Gastroesophageal sphincter (tissue), 4 donors: ENCODE data around the gene F8A3. TPM values are rescaled to one million over a fixed set of nuclear protein-coding genes. Genes with fewer than 3 reads are reported as not detected.

Experiments
- ATAC-seq: fragments of 150-250 bp; one replicate; pipeline ENCODE4 v1.9.1; 2016; ENCODE audit warnings: mild to moderate bottlenecking, moderate library complexity
- H3K27ac ChIP-seq, 4 donors: fragments of 200-600 bp; sonication (generic) in 3 of 4; 1 replicate in 3 of 4; 2 replicates in 1 of 4; pipeline ENCODE4 v1.5.1; 2016 to 2019
- H3K27me3 ChIP-seq: fragments of 200-600 bp; sonication (generic); one replicate; pipeline ENCODE4 v1.5.1; 2019
- H3K36me3 ChIP-seq, 2 donors: fragments of 200-600 bp; sonication (generic); one replicate each; pipeline ENCODE4 v1.5.1; 2019; ENCODE audit warnings: control low read depth in 1 of 2
- H3K4me1 ChIP-seq, 3 donors: fragments of 200-600 bp; sonication (generic); 1 replicate in 2 of 3; 2 replicates in 1 of 3; pipeline ENCODE4 v1.5.1; 2016 to 2019; ENCODE audit warnings: control low read depth in 2 of 3
- H3K4me3 ChIP-seq, 2 donors: fragments of 200-600 bp; sonication (generic); one replicate each; pipeline ENCODE4 v1.5.1; 2019; ENCODE audit warnings: mild to moderate bottlenecking in 1 of 2, moderate library complexity in 1 of 2
- H3K9me3 ChIP-seq, 3 donors: fragments of 200-600 bp; sonication (generic); one replicate each; pipeline ENCODE4 v1.5.1; 2017 to 2019; ENCODE audit warnings: control low read depth in 2 of 3
- EP300 ChIP-seq: sonication (generic); formaldehyde crosslinking; IDR thresholded peaks from one replicate; pipeline ENCODE4 v1.6.1; 2017; ENCODE audit warnings: antibody characterized with exemption, mild to moderate bottlenecking
- POLR2A ChIP-seq, 2 donors: fragments of 450-650 bp; IDR thresholded peaks; one replicate each; pipeline ENCODE4 v1.6.1; 2017; ENCODE audit warnings: antibody characterized with exemption in 2 of 2, mild to moderate bottlenecking in 2 of 2, moderate library complexity in 1 of 2
- POLR2AphosphoS5 ChIP-seq: sonication (generic); formaldehyde crosslinking; IDR thresholded peaks from one replicate; pipeline ENCODE4 v1.6.1; 2017; ENCODE audit warnings: antibody characterized with exemption
- WGBS, 2 donors: methylation state at CpG; one replicate each; pipeline ENCODE4 v1.1.5; 2018; ENCODE audit warnings: low coverage in 1 of 2; 5-methylcytosine and 5-hydroxymethylcytosine counted together
- small RNA-seq, 4 donors: library from RNA; depleted of rRNA; stranded (forward); fragments of <200 nt; gene quantifications; one replicate each; pipeline ENCODE3, GENCODE V24; 2016
- total RNA-seq, 4 donors: library from RNA; depleted of rRNA; stranded (reverse); fragments of >200 nt; gene quantifications; one replicate each; pipeline ENCODE4 v1.1.0, GENCODE V29; 2016
- TF ChIP-seq, protein P1 (sequence below), 4 experiments: fragments of 200-600 bp in 2 of 4; fragments of 450-650 bp in 2 of 4; sonication (generic) in 1 of 4; IDR thresholded peaks; one replicate each; pipeline ENCODE4 v1.5.1; 2017 to 2019; ENCODE audit warnings: antibody characterized with exemption in 4 of 4, mild to moderate bottlenecking in 2 of 4, moderate library complexity in 2 of 4

F8A3 gene
- total RNA-seq, 4 donors from 2014 or later, result 12.1 to 13.3 (median 12.6) TPM

DNA sequence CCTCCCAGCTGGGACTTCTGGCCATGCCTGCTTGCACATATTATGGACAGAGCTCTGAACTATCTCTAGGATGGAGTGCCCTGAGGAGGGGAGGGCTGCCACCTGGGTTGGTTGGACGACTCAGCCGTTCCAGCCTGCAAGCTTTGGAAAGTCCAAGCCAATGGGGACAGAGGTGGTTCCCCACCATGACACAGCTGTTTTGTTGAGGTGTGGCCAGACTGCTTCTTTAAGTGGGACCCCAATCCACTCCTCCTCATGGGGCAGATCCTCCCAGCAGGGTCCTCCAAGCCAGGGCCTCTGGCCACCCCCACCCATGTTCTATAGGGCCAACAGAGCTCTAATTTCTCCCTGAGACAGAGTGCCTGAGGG, 22.7 kb downstream of the F8A3 start:
- TF ChIP-seq EP300 (no peak), POLR2AphosphoS5 (no peak), POLR2A (IDR thresholded peaks at IDR 0.05) (no peak)
- TF ChIP-seq, protein P1, sequence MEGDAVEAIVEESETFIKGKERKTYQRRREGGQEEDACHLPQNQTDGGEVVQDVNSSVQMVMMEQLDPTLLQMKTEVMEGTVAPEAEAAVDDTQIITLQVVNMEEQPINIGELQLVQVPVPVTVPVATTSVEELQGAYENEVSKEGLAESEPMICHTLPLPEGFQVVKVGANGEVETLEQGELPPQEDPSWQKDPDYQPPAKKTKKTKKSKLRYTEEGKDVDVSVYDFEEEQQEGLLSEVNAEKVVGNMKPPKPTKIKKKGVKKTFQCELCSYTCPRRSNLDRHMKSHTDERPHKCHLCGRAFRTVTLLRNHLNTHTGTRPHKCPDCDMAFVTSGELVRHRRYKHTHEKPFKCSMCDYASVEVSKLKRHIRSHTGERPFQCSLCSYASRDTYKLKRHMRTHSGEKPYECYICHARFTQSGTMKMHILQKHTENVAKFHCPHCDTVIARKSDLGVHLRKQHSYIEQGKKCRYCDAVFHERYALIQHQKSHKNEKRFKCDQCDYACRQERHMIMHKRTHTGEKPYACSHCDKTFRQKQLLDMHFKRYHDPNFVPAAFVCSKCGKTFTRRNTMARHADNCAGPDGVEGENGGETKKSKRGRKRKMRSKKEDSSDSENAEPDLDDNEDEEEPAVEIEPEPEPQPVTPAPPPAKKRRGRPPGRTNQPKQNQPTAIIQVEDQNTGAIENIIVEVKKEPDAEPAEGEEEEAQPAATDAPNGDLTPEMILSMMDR (IDR thresholded peaks at IDR 0.05), result no peak
- no CpG with 5 or more reads among the region's 2 CpGs for WGBS, 2 donors
- Histone ChIP-seq H3K36me3 (no peaks in the 10 kb centered on the region), H3K4me3 (no peak overlapping the region), H3K27me3 (no peaks in the 10 kb centered on the region), H3K9me3 (no peaks in the 10 kb centered on the region), H3K4me1 (no peaks in the 10 kb centered on the region), H3K27ac (no peak overlapping the region)
- no peak for ATAC-seq

DNA sequence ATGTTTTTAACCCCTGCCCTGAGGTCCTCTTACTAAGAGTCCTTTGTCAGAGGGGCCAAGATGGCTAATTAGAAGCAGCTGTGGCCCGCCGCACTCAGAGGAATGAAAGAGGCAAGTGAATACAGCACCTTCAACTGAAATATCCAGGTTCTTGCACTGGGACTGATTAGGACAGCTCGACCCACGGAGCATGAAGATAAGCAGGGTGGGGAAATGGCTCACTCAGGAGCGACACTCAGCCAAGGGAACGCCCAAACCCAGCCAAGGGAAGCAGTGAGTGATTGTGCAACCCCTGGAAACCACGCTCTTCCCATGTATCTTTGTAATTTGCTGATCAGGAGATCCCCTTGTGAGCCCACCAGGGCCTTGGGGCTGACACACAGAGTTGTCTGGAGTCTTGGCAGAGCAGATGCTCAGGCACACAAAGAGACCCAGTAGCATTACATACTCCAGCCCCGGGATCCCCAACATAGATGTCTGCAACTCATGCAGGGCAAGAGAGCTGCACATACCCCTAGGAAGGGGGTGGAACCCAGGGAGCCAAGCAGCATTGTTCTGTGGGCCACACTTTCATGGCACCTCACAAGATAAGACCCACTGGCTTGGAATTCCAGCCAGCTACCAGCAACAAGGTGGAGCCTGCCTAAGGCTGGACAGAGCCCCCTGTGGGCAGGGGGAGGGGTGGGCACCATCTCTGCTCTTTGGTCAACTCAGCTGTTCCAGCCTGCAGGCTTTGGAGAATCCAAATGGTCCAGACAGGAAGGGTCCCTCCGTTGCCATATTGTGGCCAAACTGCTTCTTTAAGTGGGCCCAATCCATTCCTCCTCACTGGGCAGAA, 23.3 kb downstream of the F8A3 start:
- no peaks in the 10 kb centered on the region for H3K9me3 ChIP-seq
- no peaks in the 10 kb centered on the region for H3K4me1 ChIP-seq
- H3K4me3 ChIP-seq, result no peak overlapping the region
- WGBS, 2 donors, result 80% methylated on average over 2 of the region's 9 CpGs; no CpG with 5 or more reads in 1 of the 2 donors
- no peak for ATAC-seq
- H3K27ac ChIP-seq, result no peak overlapping the region
- H3K27me3 ChIP-seq, result no peaks in the 10 kb centered on the region
- TF ChIP-seq, protein P1 (IDR thresholded peaks at IDR 0.05), result no peak
- TF ChIP-seq EP300 (no peak), POLR2AphosphoS5 (no peak), POLR2A (IDR thresholded peaks at IDR 0.05) (no peak)
- H3K36me3 ChIP-seq, result no peaks in the 10 kb centered on the region

DNA sequence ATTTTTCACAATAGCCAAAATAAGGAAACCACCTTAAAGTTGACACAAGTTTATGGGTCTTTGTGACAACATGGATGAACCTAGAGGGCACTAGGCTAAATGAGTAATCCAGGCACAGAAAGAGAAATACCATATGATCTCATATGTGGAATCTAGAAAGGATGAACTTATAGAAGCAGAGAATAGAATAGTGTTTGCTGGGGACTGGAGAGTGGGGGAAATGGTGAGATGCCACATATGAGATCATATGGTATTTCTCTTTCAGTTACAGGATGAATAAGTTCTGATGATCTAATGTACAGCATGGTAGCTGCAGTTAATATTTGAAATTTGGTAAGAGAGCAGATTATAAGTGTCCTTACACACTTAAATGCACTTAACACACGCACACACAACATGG, 40.7 kb downstream of the F8A3 start:
- Histone ChIP-seq H3K4me3 (no peak overlapping the region), H3K9me3 (no peaks in the 10 kb centered on the region), H3K4me1 (no peaks in the 10 kb centered on the region), H3K27me3 (no peaks in the 10 kb centered on the region), H3K27ac (no peak overlapping the region), H3K36me3 (no peaks in the 10 kb centered on the region)
- WGBS, 2 donors, result 64 to 86% methylated on average over 1 of the region's 1 CpG
- no peak for ATAC-seq
- no peak for TF ChIP-seq POLR2A (IDR thresholded peaks at IDR 0.05)
- TF ChIP-seq EP300, result no peak
- TF ChIP-seq, protein P1 (IDR thresholded peaks at IDR 0.05), result no peak
- TF ChIP-seq POLR2AphosphoS5, result no peak

Small RNAs within 50 kb of the gene (small RNA-seq; reads per million reads assigned to genes)
- 0 reads per million in 4 donors for gene MIR1184-3

Other genes with a start within 250 kb of the F8A3 start
- gene VBP1, start 242.2 kb downstream of the F8A3 start, total RNA-seq, result 10 to 100 TPM; 31.8 to 57.2 (median 42.3) TPM
- under 1 TPM in 2 of 4 donors, not detected in 2; 0.40 to 0.54 TPM for gene RAB39B, start 194.1 kb downstream of the F8A3 start, total RNA-seq
- 10 to 100 TPM; 12.7 to 20.7 (median 13.9) TPM for gene CLIC2, start 124.0 kb downstream of the F8A3 start, total RNA-seq
- not detected for gene F8A2, start 76.5 kb downstream of the F8A3 start, total RNA-seq
- gene SPRY3, start 154.0 kb upstream of the F8A3 start, total RNA-seq, result 1 to 10 TPM in 3 of 4 donors, under 1 TPM in 1; 0.69 to 1.2 (median 1.1) TPM
- 10 to 100 TPM; 14.0 to 29.9 (median 16.9) TPM for gene TMLHE, start 154.3 kb upstream of the F8A3 start, total RNA-seq